Spleen (tissue), 7 donors: Measurements from ENCODE around the gene RNF44.

Experiments
- POLR2A ChIP-seq, 3 donors: fragments of 450-650 bp; IDR thresholded peaks; one replicate each; pipeline ENCODE4 v1.5.1; 2017; ENCODE audit warnings: antibody characterized with exemption in 3 of 3, mild to moderate bottlenecking in 1 of 3
- POLR2AphosphoS5 ChIP-seq, 3 donors: sonication (generic); formaldehyde crosslinking; IDR thresholded peaks; one replicate each; pipeline ENCODE4 v1.5.1; 2017; ENCODE audit warnings: antibody characterized with exemption in 3 of 3
- TF ChIP-seq, protein P1 (sequence below), 11 experiments: fragments of 200-600 bp in 7 of 11; fragments of 450-650 bp in 4 of 11; sonication (generic) in 4 of 11; IDR thresholded peaks in 8 of 11; conservative IDR thresholded peaks in 3 of 11; 1 replicate in 7 of 11; 2 replicates in 4 of 11; pipeline versions ENCODE4 v1.4.0 to v1.8.0; 2016 to 2021; ENCODE audit warnings: antibody characterized with exemption in 11 of 11, inconsistent platforms in 4 of 11, mild to moderate bottlenecking in 1 of 11
- donor health status: DM: no; HTN: no; CAD: no; lungs with moderate emphysema.
- donor health status: DM: no; HTN: no; CAD: no.
- donor health status: DM: no; HTN: no; CAD: no.

DNA sequence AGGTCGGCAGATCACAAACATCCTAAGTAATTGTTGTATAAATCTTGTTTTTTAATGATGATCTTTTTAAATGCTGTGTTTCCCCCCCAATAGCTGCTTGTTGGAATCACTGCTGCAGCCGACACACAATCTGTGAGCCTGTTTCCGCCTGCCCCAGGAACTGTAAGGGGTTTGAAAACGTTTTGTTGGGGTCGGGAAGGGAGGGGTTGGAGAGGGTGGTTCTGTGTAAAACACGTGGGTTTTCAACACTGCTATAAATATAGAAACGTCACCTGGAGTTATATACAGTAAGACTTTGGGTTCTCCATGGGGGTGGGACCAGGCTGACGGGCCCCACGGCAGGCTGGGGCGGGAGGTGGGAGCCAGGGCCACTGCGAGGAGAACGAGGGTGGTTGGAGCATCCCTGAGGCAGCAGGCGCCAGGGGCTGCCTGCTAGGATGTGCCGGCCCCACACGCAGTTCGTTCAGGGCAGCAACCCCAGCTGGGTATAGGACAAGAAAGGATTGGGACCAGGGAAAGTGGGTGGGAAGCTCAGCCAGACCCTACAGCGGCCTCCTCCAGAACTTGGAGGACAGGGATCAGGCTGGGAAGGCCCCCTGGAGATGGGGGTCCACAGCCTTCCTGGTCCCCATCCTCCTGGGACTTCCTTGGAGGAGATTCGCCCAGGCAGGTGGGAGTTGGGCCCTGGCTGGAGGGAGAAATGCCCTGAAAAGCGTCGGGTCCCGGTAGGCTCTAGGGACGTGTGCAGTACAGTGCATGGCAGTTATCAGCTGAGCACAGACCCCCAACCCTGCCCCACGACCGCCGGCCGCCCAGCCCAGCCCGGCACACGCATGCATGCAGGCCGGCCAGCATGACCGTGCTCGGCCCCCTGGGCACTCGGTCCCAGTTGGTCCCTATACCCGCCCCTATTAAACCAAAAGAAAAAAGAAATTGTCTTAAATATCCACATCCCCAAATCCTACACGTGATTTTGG, 9.7 kb downstream of the RNF44 start:
- TF ChIP-seq, protein P1, sequence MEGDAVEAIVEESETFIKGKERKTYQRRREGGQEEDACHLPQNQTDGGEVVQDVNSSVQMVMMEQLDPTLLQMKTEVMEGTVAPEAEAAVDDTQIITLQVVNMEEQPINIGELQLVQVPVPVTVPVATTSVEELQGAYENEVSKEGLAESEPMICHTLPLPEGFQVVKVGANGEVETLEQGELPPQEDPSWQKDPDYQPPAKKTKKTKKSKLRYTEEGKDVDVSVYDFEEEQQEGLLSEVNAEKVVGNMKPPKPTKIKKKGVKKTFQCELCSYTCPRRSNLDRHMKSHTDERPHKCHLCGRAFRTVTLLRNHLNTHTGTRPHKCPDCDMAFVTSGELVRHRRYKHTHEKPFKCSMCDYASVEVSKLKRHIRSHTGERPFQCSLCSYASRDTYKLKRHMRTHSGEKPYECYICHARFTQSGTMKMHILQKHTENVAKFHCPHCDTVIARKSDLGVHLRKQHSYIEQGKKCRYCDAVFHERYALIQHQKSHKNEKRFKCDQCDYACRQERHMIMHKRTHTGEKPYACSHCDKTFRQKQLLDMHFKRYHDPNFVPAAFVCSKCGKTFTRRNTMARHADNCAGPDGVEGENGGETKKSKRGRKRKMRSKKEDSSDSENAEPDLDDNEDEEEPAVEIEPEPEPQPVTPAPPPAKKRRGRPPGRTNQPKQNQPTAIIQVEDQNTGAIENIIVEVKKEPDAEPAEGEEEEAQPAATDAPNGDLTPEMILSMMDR (IDR thresholded peaks at IDR 0.05 in 8 of 11, conservative IDR thresholded peaks at IDR 0.05 in 3 of 11): no peak
- TF ChIP-seq POLR2A (IDR thresholded peaks at IDR 0.05) (no peak), POLR2AphosphoS5 (IDR thresholded peaks at IDR 0.05) (peak; percentile 18 to 62 (median 39))
